Measurements from ENCODE around the gene OAS2.

OAS2 gene, protein sequence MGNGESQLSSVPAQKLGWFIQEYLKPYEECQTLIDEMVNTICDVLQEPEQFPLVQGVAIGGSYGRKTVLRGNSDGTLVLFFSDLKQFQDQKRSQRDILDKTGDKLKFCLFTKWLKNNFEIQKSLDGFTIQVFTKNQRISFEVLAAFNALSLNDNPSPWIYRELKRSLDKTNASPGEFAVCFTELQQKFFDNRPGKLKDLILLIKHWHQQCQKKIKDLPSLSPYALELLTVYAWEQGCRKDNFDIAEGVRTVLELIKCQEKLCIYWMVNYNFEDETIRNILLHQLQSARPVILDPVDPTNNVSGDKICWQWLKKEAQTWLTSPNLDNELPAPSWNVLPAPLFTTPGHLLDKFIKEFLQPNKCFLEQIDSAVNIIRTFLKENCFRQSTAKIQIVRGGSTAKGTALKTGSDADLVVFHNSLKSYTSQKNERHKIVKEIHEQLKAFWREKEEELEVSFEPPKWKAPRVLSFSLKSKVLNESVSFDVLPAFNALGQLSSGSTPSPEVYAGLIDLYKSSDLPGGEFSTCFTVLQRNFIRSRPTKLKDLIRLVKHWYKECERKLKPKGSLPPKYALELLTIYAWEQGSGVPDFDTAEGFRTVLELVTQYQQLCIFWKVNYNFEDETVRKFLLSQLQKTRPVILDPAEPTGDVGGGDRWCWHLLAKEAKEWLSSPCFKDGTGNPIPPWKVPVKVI

DNA sequence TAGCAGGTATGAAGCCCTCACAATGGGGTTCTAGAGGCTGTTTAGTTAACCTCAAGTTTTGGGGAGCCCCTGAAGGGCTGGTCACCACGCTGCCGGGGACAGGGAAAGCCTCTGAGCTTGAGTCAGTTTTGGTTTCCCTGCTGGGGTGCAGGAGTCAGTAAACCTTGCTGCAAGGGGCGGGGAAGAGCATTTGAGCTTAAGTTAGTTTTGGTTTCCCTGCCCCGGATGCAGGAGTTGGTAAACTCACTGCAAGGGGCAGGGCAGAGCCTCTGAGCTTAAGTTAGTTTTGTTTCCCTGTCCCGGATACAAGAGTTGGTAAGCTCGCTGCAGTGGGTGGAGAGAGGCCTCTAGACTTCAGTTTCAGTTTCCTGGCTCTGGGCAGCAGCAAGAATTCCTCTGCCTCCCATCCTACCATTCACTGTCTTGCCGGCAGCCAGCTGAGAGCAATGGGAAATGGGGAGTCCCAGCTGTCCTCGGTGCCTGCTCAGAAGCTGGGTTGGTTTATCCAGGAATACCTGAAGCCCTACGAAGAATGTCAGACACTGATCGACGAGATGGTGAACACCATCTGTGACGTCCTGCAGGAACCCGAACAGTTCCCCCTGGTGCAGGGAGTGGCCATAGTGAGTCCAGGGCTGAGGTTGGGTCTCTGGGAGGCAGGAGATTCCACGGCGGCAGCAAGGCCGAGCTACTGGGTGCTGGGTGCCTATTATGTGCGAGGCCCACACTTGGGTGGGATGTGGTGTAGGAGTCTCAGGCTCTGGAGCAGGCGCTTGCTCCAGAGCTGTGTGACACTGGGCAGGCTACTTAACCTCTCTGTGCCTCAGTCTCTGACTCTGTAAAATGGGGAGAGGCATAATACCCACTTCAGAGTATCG lies at the start of gene OAS2:
TSS of gene OAS2 (plus strand) at position 357 of the 878 bp plus-strand sequence. CDS start at position 447, 90 bp downstream.
- no peak within 1 kb of the TSS for H3K4me3 ChIP-seq (ENCODE audit: low read length)
- no peaks in the 10 kb centered on the region for H3K9me3 ChIP-seq (ENCODE audit: low read length)
- no peaks in the 10 kb centered on the region for H3K4me1 ChIP-seq (ENCODE audit: insufficient read depth, low read length)
- H3K27me3 ChIP-seq (ENCODE audit: insufficient read depth, low read length) = no peaks in the 10 kb centered on the region
- H3K36me3 ChIP-seq (ENCODE audit: insufficient read depth, low read length) = no peaks in the 10 kb centered on the region
- H2AFZ ChIP-seq (ENCODE audit: low read depth, low read length) = no peak within 1 kb of the TSS

- Histone ChIP-seq H3K27me3 (ENCODE audit: insufficient read depth, low read length) (no peaks in the 10 kb centered on the region), H3K36me3 (ENCODE audit: insufficient read depth, low read length) (no peaks in the 10 kb centered on the region), H2AFZ (ENCODE audit: low read depth, low read length) (no peak overlapping the region), H3K4me3 (ENCODE audit: low read length) (no peak overlapping the region), H3K9me3 (ENCODE audit: low read length) (peaks cover 2% of the 10 kb centered on the region), H3K4me1 (ENCODE audit: insufficient read depth, low read length) (no peaks in the 10 kb centered on the region)
Observed at GRCh38 chr12:112928978-112929377, 49.3 kb upstream of the OAS2 start.

DNA sequence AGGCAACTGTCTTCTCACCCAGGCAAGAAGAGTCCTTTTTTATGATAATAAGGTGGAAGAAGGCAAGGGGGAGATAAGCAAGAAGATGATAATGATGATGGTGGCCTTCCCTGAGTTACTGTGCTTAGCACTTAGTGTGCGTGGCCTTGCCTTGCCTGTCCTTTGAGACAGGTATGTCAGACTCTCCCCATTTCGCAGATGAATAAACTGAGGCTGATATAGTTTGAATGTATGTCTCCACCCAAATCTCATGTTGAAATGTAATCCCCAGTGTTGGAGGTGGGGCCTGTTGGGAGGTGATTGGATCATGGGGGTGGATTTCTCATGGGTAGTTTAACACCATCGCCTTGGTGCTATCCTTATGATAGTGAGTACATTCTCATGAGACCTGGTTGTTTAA lies 48.6 kb upstream of the OAS2 start:
- peaks cover 2% of the 10 kb centered on the region for H3K9me3 ChIP-seq (ENCODE audit: low read length)
- H3K4me3 ChIP-seq (ENCODE audit: low read length) = no peak overlapping the region
- no peaks in the 10 kb centered on the region for H3K36me3 ChIP-seq (ENCODE audit: insufficient read depth, low read length)
- no peaks in the 10 kb centered on the region for H3K4me1 ChIP-seq (ENCODE audit: insufficient read depth, low read length)
- H2AFZ ChIP-seq (ENCODE audit: low read depth, low read length) = no peak overlapping the region
- no peaks in the 10 kb centered on the region for H3K27me3 ChIP-seq (ENCODE audit: insufficient read depth, low read length)

- Histone ChIP-seq H3K4me1 (ENCODE audit: insufficient read depth, low read length) (no peaks in the 10 kb centered on the region), H3K9me3 (ENCODE audit: low read length) (peaks cover 2% of the 10 kb centered on the region), H2AFZ (ENCODE audit: low read depth, low read length) (no peak overlapping the region), H3K4me3 (ENCODE audit: low read length) (no peak overlapping the region), H3K27me3 (ENCODE audit: insufficient read depth, low read length) (no peaks in the 10 kb centered on the region), H3K36me3 (ENCODE audit: insufficient read depth, low read length) (no peaks in the 10 kb centered on the region)
Observed at GRCh38 chr12:112930350-112930749, 48.0 kb upstream of the OAS2 start.

DNA sequence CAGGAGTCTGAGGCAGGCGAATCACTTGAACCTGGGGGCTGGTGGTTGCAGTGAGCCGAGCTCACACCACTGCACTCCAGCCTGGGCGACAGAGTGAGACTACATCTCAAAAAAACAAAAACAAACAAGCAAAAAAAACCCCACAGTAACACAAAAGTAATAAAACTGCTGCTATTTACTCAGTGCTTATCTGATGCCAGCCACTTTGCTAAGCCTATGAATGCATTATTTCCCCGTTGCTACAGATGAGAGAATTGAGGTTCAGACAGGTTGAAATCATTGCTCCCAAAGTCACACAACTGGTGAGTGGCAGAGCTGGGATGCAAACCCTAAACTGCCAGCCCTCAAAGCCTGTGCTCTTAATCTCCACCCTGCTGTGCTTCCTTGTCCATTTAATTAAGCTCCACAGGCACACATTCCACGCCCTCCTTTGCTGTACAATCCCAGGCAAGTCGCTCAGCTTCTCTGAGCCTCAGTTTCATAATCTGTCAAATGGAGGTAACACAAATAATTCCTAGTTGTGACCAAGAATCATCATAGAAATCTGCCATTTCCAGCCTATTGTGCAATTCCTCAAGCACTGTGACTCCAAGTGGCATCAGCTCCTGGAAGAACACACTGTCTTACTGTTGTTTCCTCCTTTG lies 45.7 kb upstream of the OAS2 start:
- Histone ChIP-seq H3K9me3 (ENCODE audit: low read length) (no peaks in the 10 kb centered on the region), H3K4me3 (ENCODE audit: low read length) (no peak overlapping the region), H3K27me3 (ENCODE audit: insufficient read depth, low read length) (peaks cover 13% of the 10 kb centered on the region), H2AFZ (ENCODE audit: low read depth, low read length) (no peak overlapping the region), H3K36me3 (ENCODE audit: insufficient read depth, low read length) (no peaks in the 10 kb centered on the region), H3K4me1 (ENCODE audit: insufficient read depth, low read length) (no peaks in the 10 kb centered on the region)

- Histone ChIP-seq H3K4me3 (ENCODE audit: low read length) (no peak overlapping the region), H3K36me3 (ENCODE audit: insufficient read depth, low read length) (no peaks in the 10 kb centered on the region), H2AFZ (ENCODE audit: low read depth, low read length) (no peak overlapping the region), H3K9me3 (ENCODE audit: low read length) (no peaks in the 10 kb centered on the region), H3K4me1 (ENCODE audit: insufficient read depth, low read length) (no peaks in the 10 kb centered on the region), H3K27me3 (ENCODE audit: insufficient read depth, low read length) (peaks cover 18% of the 10 kb centered on the region)
Observed at GRCh38 chr12:112933129-112933505, 45.2 kb upstream of the OAS2 start.

- H3K36me3 ChIP-seq (ENCODE audit: insufficient read depth, low read length) = no peaks in the 10 kb centered on the region
- no peak overlapping the region for H2AFZ ChIP-seq (ENCODE audit: low read depth, low read length)
- H3K4me3 ChIP-seq (ENCODE audit: low read length) = no peak overlapping the region
- no peaks in the 10 kb centered on the region for H3K9me3 ChIP-seq (ENCODE audit: low read length)
- peaks cover 32% of the 10 kb centered on the region for H3K27me3 ChIP-seq (ENCODE audit: insufficient read depth, low read length)
- peaks cover 2% of the 10 kb centered on the region for H3K4me1 ChIP-seq (ENCODE audit: insufficient read depth, low read length)
Observed at GRCh38 chr12:112936264-112936663, 42.1 kb upstream of the OAS2 start.

GRCh38 chr12:112936927-112937326 lies 41.4 kb upstream of the OAS2 start:
- H3K36me3 ChIP-seq (ENCODE audit: insufficient read depth, low read length) = no peaks in the 10 kb centered on the region
- H2AFZ ChIP-seq (ENCODE audit: low read depth, low read length) = no peak overlapping the region
- H3K4me3 ChIP-seq (ENCODE audit: low read length) = no peak overlapping the region
- no peaks in the 10 kb centered on the region for H3K9me3 ChIP-seq (ENCODE audit: low read length)
- H3K27me3 ChIP-seq (ENCODE audit: insufficient read depth, low read length) = peaks cover 32% of the 10 kb centered on the region
- H3K4me1 ChIP-seq (ENCODE audit: insufficient read depth, low read length) = peaks cover 2% of the 10 kb centered on the region

GRCh38 chr12:112937741-112938719 lies 40.3 kb upstream of the OAS2 start, which contains the start of gene OAS3:
Gene OAS3, plus strand, starts transcription at chr12:112938474. Its CDS starts 57 bp downstream, at chr12:112938531.
- H3K4me3 ChIP-seq (ENCODE audit: low read length) = peak within 1 kb of the TSS; percentile 31

GRCh38 chr12:112938751-112939150 lies 39.6 kb upstream of the OAS2 start:
- Histone ChIP-seq H3K4me3 (ENCODE audit: low read length) (peak overlapping the region; percentile 31), H3K27me3 (ENCODE audit: insufficient read depth, low read length) (peaks cover 32% of the 10 kb centered on the region), H3K36me3 (ENCODE audit: insufficient read depth, low read length) (no peaks in the 10 kb centered on the region), H3K9me3 (ENCODE audit: low read length) (no peaks in the 10 kb centered on the region), H2AFZ (ENCODE audit: low read depth, low read length) (no peak overlapping the region), H3K4me1 (ENCODE audit: insufficient read depth, low read length) (peaks cover 2% of the 10 kb centered on the region)

More at GRCh38 chr12:112937741-112938719, 40.3 kb upstream of the OAS2 start, which contains the start of gene OAS3:
- no peaks in the 10 kb centered on the region for H3K36me3 ChIP-seq (ENCODE audit: insufficient read depth, low read length)
- H3K4me1 ChIP-seq (ENCODE audit: insufficient read depth, low read length) = peaks cover 2% of the 10 kb centered on the region
- H2AFZ ChIP-seq (ENCODE audit: low read depth, low read length) = no peak within 1 kb of the TSS
- H3K9me3 ChIP-seq (ENCODE audit: low read length) = no peaks in the 10 kb centered on the region
- H3K27me3 ChIP-seq (ENCODE audit: insufficient read depth, low read length) = peaks cover 32% of the 10 kb centered on the region

- Histone ChIP-seq H3K9me3 (ENCODE audit: low read length) (no peaks in the 10 kb centered on the region), H3K36me3 (ENCODE audit: insufficient read depth, low read length) (no peaks in the 10 kb centered on the region), H3K4me1 (ENCODE audit: insufficient read depth, low read length) (peaks cover 2% of the 10 kb centered on the region), H2AFZ (ENCODE audit: low read depth, low read length) (no peak overlapping the region), H3K4me3 (ENCODE audit: low read length) (no peak overlapping the region), H3K27me3 (ENCODE audit: insufficient read depth, low read length) (peaks cover 32% of the 10 kb centered on the region)
Observed at GRCh38 chr12:112939761-112940381, 38.4 kb upstream of the OAS2 start.

All from neuron (in vitro differentiated cells).